HL-60 (cell line): ENCODE data around the gene DPYSL4.

ENCODE experiments used
- CTCF ChIP-seq: IDR thresholded peaks from one replicate; pipeline ENCODE4 v1.5.1; 2011; ENCODE audit warnings: low read length, control low read depth, inconsistent platforms; ENCODE audit not compliant: insufficient read depth
- GABPA ChIP-seq: IDR thresholded peaks from 2 replicates; pipeline ENCODE4 v1.6.1; 2012; ENCODE audit warnings: low read depth
- POLR2AphosphoS5 ChIP-seq: IDR thresholded peaks from 2 replicates; pipeline ENCODE4 v1.6.1; 2012; ENCODE audit warnings: low read depth
- REST ChIP-seq: IDR thresholded peaks from 2 replicates; pipeline ENCODE4 v1.6.1; 2012; ENCODE audit warnings: low read depth; ENCODE audit not compliant: insufficient replicate concordance

- TF ChIP-seq CTCF (no peak), POLR2AphosphoS5 (no peak), REST (no peak), GABPA (no peak)
These were observed 13.6 kb upstream of the DPYSL4 start for GRCh38 chr10:132173185-132173584.
